ENCODE measurements around the gene MAP4K3. TPM values are rescaled to one million over a fixed set of nuclear protein-coding genes. Genes with fewer than 3 reads are reported as not detected.

MAP4K3 gene
- total and polyA plus RNA-seq, 10 of the 15 experiments (the other 5 are each of a cell fraction or from before 2014, with no cell fraction given) = 0.04 to 0.95 (median 0.21) TPM; not detected in 1

- no peak for TF ChIP-seq ELK1 (IDR thresholded peaks at IDR 0.05; ENCODE audit: low read depth, low read length)
- no peak for TF ChIP-seq NFYA (IDR thresholded peaks at IDR 0.05; ENCODE audit: borderline replicate concordance, low read depth, low read length)
- no peak for TF ChIP-seq SP1 (IDR thresholded peaks at IDR 0.05; ENCODE audit: low read depth, low read length)
- TF ChIP-seq MYB (IDR thresholded peaks at IDR 0.05; ENCODE audit: borderline replicate concordance, low read depth, low read length) = no peak
- no peak for TF ChIP-seq E4F1 (IDR thresholded peaks at IDR 0.05; ENCODE audit: borderline replicate concordance, partially characterized antibody)
- no peak for TF ChIP-seq SRF (IDR thresholded peaks at IDR 0.05; ENCODE audit: low read depth in 2 of 2, low read length in 2 of 2)
Observed at GRCh38 chr2:39479696-39480095, 42.6 kb upstream of the MAP4K3 start (continued).

GRCh38 chr2:39479053-39479670 lies 42.1 kb upstream of the MAP4K3 start:
- Histone ChIP-seq H3K27me3 (replicated peaks in 1 of 2; ENCODE audit: control insufficient read depth in 2 of 2, insufficient read depth in 2 of 2, low read length in 1 of 2) (no peaks in the 10 kb centered on the region), H3K4me2 (ENCODE audit: control insufficient read depth, insufficient read depth) (no peak overlapping the region), H3K9me3 (replicated peaks; ENCODE audit: control insufficient read depth, insufficient read depth, low read length) (peaks cover 4% of the 10 kb centered on the region; the same call in 2 of the 3 replicates), H3K36me3 (ENCODE audit: control insufficient read depth in 2 of 2, insufficient read depth in 2 of 2, low read length in 1 of 2) (no peaks in the 10 kb centered on the region), H3K4me1 (ENCODE audit: control insufficient read depth, insufficient read depth, low read length) (peaks cover 12% of the 10 kb centered on the region; the same call in 1 of the 2 replicates), H2AFZ (ENCODE audit: control insufficient read depth, low read depth, low read length) (no peak overlapping the region), H3K9ac (ENCODE audit: control insufficient read depth, insufficient read depth, low read length) (no peak overlapping the region), H3K27ac (ENCODE audit: control insufficient read depth, insufficient read depth) (no peak overlapping the region), H3K79me2 (ENCODE audit: control insufficient read depth, insufficient read depth, low read length) (no peaks in the 10 kb centered on the region), H3K4me3 (no peak overlapping the region), H4K20me1 (ENCODE audit: control insufficient read depth, insufficient read depth) (no peaks in the 10 kb centered on the region)
- CTCF ChIA-PET = interaction anchor here (0.9 to 1.3 kb wide), 2 partner anchors 13 to 359 kb away, joined by 3 to 4 read pairs; no protein-coding TSS in a partner anchor
- POLR2A ChIA-PET = no interaction called here
- intact Hi-C loops (cut with micrococcal nuclease; ENCODE audit: unreplicated experiment) (no loop called here), in situ Hi-C loops (cut with MboI) (no loop called here)
- DNase-seq (ENCODE audit: low read depth, low spot score) (no peak), FAIRE-seq (no peak), ATAC-seq (no peak)
- BruUV-seq (replicated peaks) = no TSS peak
- SMC1A ChIA-PET (ENCODE audit: uncharacterized antibody, unreplicated experiment) = no interaction called here
- RAD21 ChIA-PET (ENCODE audit: unreplicated experiment) = interaction anchor here (1.4 kb wide), 1 partner anchor 9 kb away, joined by 3 read pairs; no protein-coding TSS in a partner anchor
- TF ChIP-seq STAT1 (conservative IDR thresholded peaks at IDR 0.05) = no peak
- TF ChIP-seq MXI1 (IDR thresholded peaks at IDR 0.05; ENCODE audit: low read depth, low read length) = no peak
- TF ChIP-seq MTA3 (IDR thresholded peaks at IDR 0.05; ENCODE audit: borderline replicate concordance, low read length) = no peak
- TF ChIP-seq CHD1 (IDR thresholded peaks at IDR 0.05; ENCODE audit: low read depth, low read length) = no peak
- TF ChIP-seq TCF3 (IDR thresholded peaks at IDR 0.05; ENCODE audit: borderline replicate concordance, insufficient read depth, low read depth, low read length) = no peak
- no peak for TF ChIP-seq BCL11A (IDR thresholded peaks at IDR 0.05; ENCODE audit: low read depth, low read length)
